K562 (cell line): ENCODE measurements around the gene TARBP2. TPM values are rescaled to one million over a fixed set of nuclear protein-coding genes. Genes with fewer than 3 reads are reported as not detected.

Experiments
- ATAC-seq: fragments of 200-7000 bp; cut with Tn5 transposase; 3 replicates; pipeline ENCODE4 v1.9.1; 2020; ENCODE audit warnings: moderate library complexity
- BruUV-seq: library from RNA; stranded (reverse); fragments of 400-500 nt; replicated peaks from 2 replicates; lab custom pipeline; 2021; lab: Mats Ljungman, UMichigan
- CTCF ChIA-PET: fragments of 300-600 bp; formaldehyde crosslinking; extraction: SDS; loops from one replicate; lab custom pipeline; 2021; ENCODE audit warnings: low intra/inter-chr PET ratio; lab: Yijun Ruan, JAX
- POLR2A ChIA-PET: fragments of 300-600, 350-650 bp; sonication (Branson Sonifier 250); formaldehyde crosslinking; extraction: SDS; loops from one replicate; lab custom pipeline; 2021; ENCODE audit warnings: antibody characterized with exemption, inconsistent platforms; lab: Yijun Ruan, JAX
- DNase-seq, 4 experiments: peaks; one replicate each; pipeline versions ENCODE4 v3.0.0 to v3.0.0-alpha.2; 2011 to 2018; ENCODE audit warnings: low spot score in 3 of 4, mixed read lengths in 3 of 4; ENCODE audit errors: extremely low read depth in 1 of 4
- FAIRE-seq: peaks from 2 replicates; lab custom pipeline; 2011; peaks lifted over from hg19 to GRCh38; lab: Jason Lieb, UNC
- H2AFZ ChIP-seq: 2 replicates; pipeline ENCODE4 v1.6.0; 2011; ENCODE audit warnings: low read depth, low read length, control low read depth, inconsistent platforms
- H3K27ac ChIP-seq: fragments of 200-600 bp; 3 replicates; pipeline ENCODE4 v1.8.0; 2011; ENCODE audit warnings: low read depth, mild to moderate bottlenecking, control low read depth, inconsistent platforms, low read length, moderate library complexity, mixed read lengths; ENCODE audit errors: extremely low read depth
- H3K27me3 ChIP-seq, 2 experiments: fragments of 300-600 bp in 1 of 2; 2 replicates in 1 of 2; 3 replicates in 1 of 2; pipeline versions ENCODE4 v1.6.0 to v1.8.0; 2011; ENCODE audit warnings: inconsistent platforms in 2 of 2, low read length in 2 of 2, mild to moderate bottlenecking in 1 of 2, mixed read lengths in 1 of 2, moderate library complexity in 1 of 2; ENCODE audit not compliant: control insufficient read depth in 2 of 2, insufficient read depth in 2 of 2
- H3K36me3 ChIP-seq: fragments of 300-600 bp; 3 replicates; pipeline ENCODE4 v1.8.0; 2011; ENCODE audit warnings: mild to moderate bottlenecking, low read length, inconsistent platforms; ENCODE audit not compliant: control insufficient read depth, insufficient read depth
- H3K4me1 ChIP-seq, 2 experiments: fragments of 200-600 bp in 1 of 2; replicated peaks in 1 of 2; 2 replicates in 1 of 2; 3 replicates in 1 of 2; pipeline versions ENCODE4 v1.5.1 to v1.8.0; 2011; ENCODE audit warnings: inconsistent platforms in 2 of 2, low read length in 2 of 2, mild to moderate bottlenecking in 1 of 2, mixed read lengths in 1 of 2, moderate library complexity in 1 of 2; ENCODE audit not compliant: control insufficient read depth in 2 of 2, insufficient read depth in 2 of 2
- H3K4me2 ChIP-seq: 2 replicates; pipeline ENCODE4 v1.6.1; 2011; ENCODE audit warnings: low read length, control low read depth, inconsistent platforms, mixed read lengths; ENCODE audit not compliant: insufficient read depth
- H3K4me3 ChIP-seq: fragments of 200-600 bp; sonication (generic), shearing (Covaris generic); 2 replicates; pipeline ENCODE4 v1.5.1; 2016; ENCODE audit warnings: control low read depth, inconsistent platforms
- H3K79me2 ChIP-seq: fragments of 200-600 bp; 3 replicates; pipeline ENCODE4 v1.8.0; 2011; ENCODE audit warnings: low read length, inconsistent platforms; ENCODE audit not compliant: control insufficient read depth, insufficient read depth
- H3K9ac ChIP-seq, 2 experiments: 2 replicates each; pipeline versions ENCODE4 v1.6.0 to v1.6.1; 2011; ENCODE audit warnings: low read depth in 2 of 2, low read length in 2 of 2, control low read depth in 1 of 2, inconsistent platforms in 1 of 2, mild to moderate bottlenecking in 1 of 2, mixed read lengths in 1 of 2; ENCODE audit not compliant: insufficient read depth in 1 of 2
- H3K9me1 ChIP-seq: one replicate; pipeline ENCODE4 v1.6.0; 2011; ENCODE audit warnings: inconsistent platforms, mild to moderate bottlenecking, low read length, moderate library complexity; ENCODE audit not compliant: control insufficient read depth, insufficient read depth
- H3K9me3 ChIP-seq: replicated peaks from 2 replicates; pipeline ENCODE4 v1.5.1; 2011; ENCODE audit warnings: low read depth, low read length, inconsistent platforms; ENCODE audit not compliant: control insufficient read depth, insufficient read depth
- H4K20me1 ChIP-seq: replicated peaks from 2 replicates; pipeline ENCODE4 v1.6.1; 2011; ENCODE audit warnings: low read length, inconsistent platforms, mixed read lengths; ENCODE audit not compliant: control insufficient read depth, insufficient read depth
- ATF3 ChIP-seq, 2 experiments: fragments of 450-650 bp in 1 of 2; sonication (generic) in 1 of 2; formaldehyde crosslinking in 1 of 2; IDR thresholded peaks in 1 of 2; conservative IDR thresholded peaks in 1 of 2; 2 replicates each; pipeline versions ENCODE4 v1.6.1 to v1.8.1; 2016 to 2023; ENCODE audit warnings: mild to moderate bottlenecking in 2 of 2, moderate library complexity in 2 of 2, inconsistent platforms in 1 of 2, missing genetic modification reagents in 1 of 2
- BDP1 ChIP-seq: IDR thresholded peaks from 3 replicates; pipeline ENCODE4 v1.6.1; 2011; ENCODE audit not compliant: insufficient read length, insufficient read depth
- FUS ChIP-seq: fragments of 200-400 bp; formaldehyde crosslinking; optimal IDR thresholded peaks from 2 replicates; pipeline ENCODE3; 2017; ENCODE audit warnings: low read depth, low read length
- MTF1 ChIP-seq: fragments of 250-450 bp; sonication (Bioruptor Pico); IDR thresholded peaks from 2 replicates; pipeline ENCODE4 v1.9.0; 2021; ENCODE audit warnings: moderate library complexity, mild to moderate bottlenecking, inconsistent platforms, borderline replicate concordance
- ZNF3 ChIP-seq: fragments of 250-450 bp; sonication (Bioruptor Pico); IDR thresholded peaks from 2 replicates; pipeline ENCODE4 v1.5.0; 2021; ENCODE audit warnings: mild to moderate bottlenecking, moderate library complexity
- WGBS: fragments of 100-300 bp; shearing (Covaris generic); methylation state at CpG from one replicate; pipeline ENCODE4 v1.1.6; 2016; ENCODE audit warnings: low coverage, mixed read lengths; ENCODE audit not compliant: insufficient coverage; ENCODE audit errors: missing lambda C conversion rate; 5-methylcytosine and 5-hydroxymethylcytosine counted together
- in situ Hi-C: fragments of 300-500 bp; cut with MboI; formaldehyde crosslinking; loops from 4 replicates; pipeline ENCODE4 v1.15.0; 2018; ENCODE audit warnings: inconsistent platforms, mixed read lengths
- intact Hi-C: fragments of 100-400 bp; cut with micrococcal nuclease; formaldehyde crosslinking; loops from 2 replicates; pipeline ENCODE4 v1.14.2; 2022
- polyA plus RNA-seq, 8 experiments: library from polyadenylated mRNA; depleted of rRNA in 4 of 8; stranded (reverse) in 5 of 8; unstranded in 3 of 8; fragments of >200 nt; fragmentation: Nextera tagmentation in 2 of 8; fragmentation: Illumina TruSeq in 1 of 8; extraction: Ambion mirVana in 2 of 8; extraction: Trizol in 1 of 8; gene quantifications; 2 replicates each; pipeline versions ENCODE4 v1.2.1 to v1.2.3, GENCODE V29; 2011 to 2014; ENCODE audit warnings: inconsistent platforms in 1 of 8, missing spikeins in 1 of 8
- total RNA-seq, 7 experiments: library from RNA; depleted of rRNA in 6 of 7; stranded (reverse); fragments of >200 nt in 6 of 7; fragmentation: Illumina TruSeq in 2 of 7; extraction: Trizol in 2 of 7; gene quantifications; 2 replicates each; pipeline versions ENCODE4 v1.2.1 to v1.2.3, GENCODE V29; 2011 to 2021; ENCODE audit warnings: low replicate concordance in 1 of 7

TARBP2 gene
- total and polyA plus RNA-seq, 9 of the 15 experiments (the other 6 are each of a cell fraction or from before 2014, with no cell fraction given) = 5.6 to 69.0 (median 44.6) TPM

GRCh38 chr12:53516758-53517455 is 15.8 kb downstream of the TARBP2 start (continued):
- no peak for TF ChIP-seq MTF1 (CRISPR knock-in tag)
- TF ChIP-seq ZNF3 (CRISPR knock-in tag) = no peak
- TF ChIP-seq FUS = no peak
- TF ChIP-seq, all 486 proteins: peak for 0

GRCh38 chr12:53518381-53518780 is 17.3 kb downstream of the TARBP2 start:
- no peak for DNase-seq

More at GRCh38 chr12:53518381-53518780, 17.3 kb downstream of the TARBP2 start:
- ChIA-PET CTCF (interaction anchor here (0.6 kb wide), 2 partner anchors 268 to 497 kb away, joined by 3 to 4 read pairs; no protein-coding TSS in a partner anchor), POLR2A (interaction anchor here (0.9 to 2.0 kb wide), 4 partner anchors 10 to 220 kb away, joined by 3 to 6 read pairs (median 4); partner anchors contain the start of gene AAAS)
- BruUV-seq = no TSS peak
- in situ Hi-C loops = no loop called here
- no peaks in the 10 kb centered on the region for H3K27me3 ChIP-seq
- H3K4me3 ChIP-seq = no peak overlapping the region
- 76% methylated on average over 5 of the region's 5 CpGs for whole genome bisulfite sequencing
- H3K9me3 ChIP-seq = no peaks in the 10 kb centered on the region
- H3K79me2 ChIP-seq = no peaks in the 10 kb centered on the region
- peaks cover 77% of the 10 kb centered on the region for H3K36me3 ChIP-seq
- H2AFZ ChIP-seq = no peak overlapping the region
- no peaks in the 10 kb centered on the region for H4K20me1 ChIP-seq
- no peak overlapping the region for H3K27ac ChIP-seq
- no peak for FAIRE-seq
- ATAC-seq = no peak
- intact Hi-C loops = no loop called here
- H3K4me1 ChIP-seq = no peaks in the 10 kb centered on the region
- TF ChIP-seq BDP1 = no peak
- TF ChIP-seq ATF3 (IDR thresholded peaks at IDR 0.05) = 0 out of 2 replicates have a peak, but pooled peaks have one; percentile 35
- TF ChIP-seq ATF3 (CRISPR knock-in tag; conservative IDR thresholded peaks at IDR 0.05) = no peak
- no peak overlapping the region for H3K9ac ChIP-seq
- H3K4me2 ChIP-seq = no peak overlapping the region
- no peaks in the 10 kb centered on the region for H3K9me1 ChIP-seq
